Transverse colon (tissue), 3 donors: ENCODE results near the gene KCNG4.

Experiments used
- EP300 ChIP-seq: sonication (generic); formaldehyde crosslinking; IDR thresholded peaks from one replicate; pipeline ENCODE4 v1.6.1; 2017; ENCODE audit warnings: antibody characterized with exemption, low read depth
- POLR2A ChIP-seq: fragments of 450-650 bp; IDR thresholded peaks from one replicate; pipeline ENCODE4 v1.6.1; 2016; ENCODE audit warnings: antibody characterized with exemption, mild to moderate bottlenecking, moderate library complexity
- TF ChIP-seq, protein P1 (sequence below), 5 experiments: fragments of 200-600 bp in 3 of 5; fragments of 450-650 bp in 2 of 5; sonication (generic) in 3 of 5; IDR thresholded peaks; 1 replicate in 2 of 5; 2 replicates in 3 of 5; pipeline ENCODE4 v1.5.1; 2016 to 2017; ENCODE audit warnings: antibody characterized with exemption in 5 of 5, inconsistent platforms in 3 of 5, mild to moderate bottlenecking in 2 of 5, moderate library complexity in 1 of 5

DNA sequence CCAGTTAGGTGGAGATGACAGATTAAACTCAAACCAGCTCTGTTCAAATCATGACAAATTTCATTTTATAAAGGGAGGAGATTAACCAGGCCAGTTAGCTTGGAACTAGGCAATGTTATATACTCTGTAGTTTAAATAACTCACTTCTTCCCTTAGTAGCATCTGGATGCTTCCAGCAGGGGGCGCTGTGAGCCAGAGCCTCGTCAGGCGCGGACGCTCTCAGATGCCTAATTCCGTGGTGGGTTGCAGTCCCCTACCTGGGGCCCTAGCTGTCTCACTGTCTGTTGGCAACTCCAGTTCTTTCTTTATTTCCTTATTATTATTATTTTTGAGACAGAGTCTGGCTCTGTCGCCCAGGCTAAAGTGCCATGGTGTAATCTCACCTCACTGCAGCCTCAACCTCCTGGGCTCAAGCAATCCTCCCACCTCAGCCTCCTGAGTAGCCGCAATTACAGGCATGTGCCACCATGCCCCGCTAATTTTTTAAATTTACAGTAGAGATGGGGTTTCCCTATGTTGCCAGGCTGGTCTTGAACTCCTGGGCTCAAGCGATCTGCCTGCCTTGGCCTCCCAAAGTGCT is 37.5 kb upstream of the KCNG4 start:
- TF ChIP-seq, protein P1, sequence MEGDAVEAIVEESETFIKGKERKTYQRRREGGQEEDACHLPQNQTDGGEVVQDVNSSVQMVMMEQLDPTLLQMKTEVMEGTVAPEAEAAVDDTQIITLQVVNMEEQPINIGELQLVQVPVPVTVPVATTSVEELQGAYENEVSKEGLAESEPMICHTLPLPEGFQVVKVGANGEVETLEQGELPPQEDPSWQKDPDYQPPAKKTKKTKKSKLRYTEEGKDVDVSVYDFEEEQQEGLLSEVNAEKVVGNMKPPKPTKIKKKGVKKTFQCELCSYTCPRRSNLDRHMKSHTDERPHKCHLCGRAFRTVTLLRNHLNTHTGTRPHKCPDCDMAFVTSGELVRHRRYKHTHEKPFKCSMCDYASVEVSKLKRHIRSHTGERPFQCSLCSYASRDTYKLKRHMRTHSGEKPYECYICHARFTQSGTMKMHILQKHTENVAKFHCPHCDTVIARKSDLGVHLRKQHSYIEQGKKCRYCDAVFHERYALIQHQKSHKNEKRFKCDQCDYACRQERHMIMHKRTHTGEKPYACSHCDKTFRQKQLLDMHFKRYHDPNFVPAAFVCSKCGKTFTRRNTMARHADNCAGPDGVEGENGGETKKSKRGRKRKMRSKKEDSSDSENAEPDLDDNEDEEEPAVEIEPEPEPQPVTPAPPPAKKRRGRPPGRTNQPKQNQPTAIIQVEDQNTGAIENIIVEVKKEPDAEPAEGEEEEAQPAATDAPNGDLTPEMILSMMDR (IDR thresholded peaks at IDR 0.05), result peak; percentile 85 to 93 (median 91)
- TF ChIP-seq POLR2A (no peak), EP300 (no peak)
